Measurements from ENCODE around the gene DBNL.

DBNL gene

DNA sequence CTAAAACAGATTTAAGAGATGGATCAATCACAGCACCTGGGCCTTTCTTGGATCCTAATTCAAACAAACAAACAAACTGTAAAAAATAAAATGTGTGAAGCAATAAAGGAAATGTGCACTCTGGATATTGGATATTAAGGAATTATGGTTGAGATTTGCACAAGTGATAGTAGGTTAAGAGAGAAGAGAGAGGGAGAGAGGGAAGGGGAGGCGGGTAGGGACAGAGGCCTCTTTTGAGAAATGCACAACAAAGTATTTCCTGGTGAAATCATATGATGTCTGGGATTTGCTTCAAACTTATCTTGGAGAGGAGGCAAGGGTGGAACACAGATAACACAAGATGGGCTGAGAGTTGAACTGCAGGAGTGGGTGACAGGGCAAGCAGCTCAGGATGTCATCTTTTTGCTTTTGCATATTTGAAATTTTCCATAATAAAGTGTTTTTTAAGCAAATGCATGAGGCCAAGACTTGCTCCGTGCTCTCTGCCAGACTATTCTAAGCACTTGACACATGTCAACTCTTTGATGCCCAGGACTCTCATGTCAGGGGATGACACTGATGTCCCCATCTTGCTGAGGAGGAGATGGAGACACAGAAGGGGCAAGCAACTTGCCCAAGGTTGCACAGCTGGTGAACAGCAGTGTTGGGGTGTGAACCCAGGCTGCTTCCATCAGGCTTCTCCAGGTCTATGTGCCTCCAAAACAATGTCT, 50.5 kb downstream of the DBNL start:
- TF ChIP-seq RAD21 (IDR thresholded peaks at IDR 0.05; ENCODE audit: low read depth) (no peak), TEAD4 (IDR thresholded peaks at IDR 0.05) (no peak), TCF12 (IDR thresholded peaks at IDR 0.05; ENCODE audit: low read depth) (no peak), EP300 (IDR thresholded peaks at IDR 0.05; ENCODE audit: borderline replicate concordance) (no peak), ZBTB7A (IDR thresholded peaks at IDR 0.05; ENCODE audit: low read depth) (no peak)
- TF ChIP-seq, protein P1, sequence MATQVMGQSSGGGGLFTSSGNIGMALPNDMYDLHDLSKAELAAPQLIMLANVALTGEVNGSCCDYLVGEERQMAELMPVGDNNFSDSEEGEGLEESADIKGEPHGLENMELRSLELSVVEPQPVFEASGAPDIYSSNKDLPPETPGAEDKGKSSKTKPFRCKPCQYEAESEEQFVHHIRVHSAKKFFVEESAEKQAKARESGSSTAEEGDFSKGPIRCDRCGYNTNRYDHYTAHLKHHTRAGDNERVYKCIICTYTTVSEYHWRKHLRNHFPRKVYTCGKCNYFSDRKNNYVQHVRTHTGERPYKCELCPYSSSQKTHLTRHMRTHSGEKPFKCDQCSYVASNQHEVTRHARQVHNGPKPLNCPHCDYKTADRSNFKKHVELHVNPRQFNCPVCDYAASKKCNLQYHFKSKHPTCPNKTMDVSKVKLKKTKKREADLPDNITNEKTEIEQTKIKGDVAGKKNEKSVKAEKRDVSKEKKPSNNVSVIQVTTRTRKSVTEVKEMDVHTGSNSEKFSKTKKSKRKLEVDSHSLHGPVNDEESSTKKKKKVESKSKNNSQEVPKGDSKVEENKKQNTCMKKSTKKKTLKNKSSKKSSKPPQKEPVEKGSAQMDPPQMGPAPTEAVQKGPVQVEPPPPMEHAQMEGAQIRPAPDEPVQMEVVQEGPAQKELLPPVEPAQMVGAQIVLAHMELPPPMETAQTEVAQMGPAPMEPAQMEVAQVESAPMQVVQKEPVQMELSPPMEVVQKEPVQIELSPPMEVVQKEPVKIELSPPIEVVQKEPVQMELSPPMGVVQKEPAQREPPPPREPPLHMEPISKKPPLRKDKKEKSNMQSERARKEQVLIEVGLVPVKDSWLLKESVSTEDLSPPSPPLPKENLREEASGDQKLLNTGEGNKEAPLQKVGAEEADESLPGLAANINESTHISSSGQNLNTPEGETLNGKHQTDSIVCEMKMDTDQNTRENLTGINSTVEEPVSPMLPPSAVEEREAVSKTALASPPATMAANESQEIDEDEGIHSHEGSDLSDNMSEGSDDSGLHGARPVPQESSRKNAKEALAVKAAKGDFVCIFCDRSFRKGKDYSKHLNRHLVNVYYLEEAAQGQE (IDR thresholded peaks at IDR 0.05; ENCODE audit: low read depth): no peak
- TF ChIP-seq, protein P2, sequence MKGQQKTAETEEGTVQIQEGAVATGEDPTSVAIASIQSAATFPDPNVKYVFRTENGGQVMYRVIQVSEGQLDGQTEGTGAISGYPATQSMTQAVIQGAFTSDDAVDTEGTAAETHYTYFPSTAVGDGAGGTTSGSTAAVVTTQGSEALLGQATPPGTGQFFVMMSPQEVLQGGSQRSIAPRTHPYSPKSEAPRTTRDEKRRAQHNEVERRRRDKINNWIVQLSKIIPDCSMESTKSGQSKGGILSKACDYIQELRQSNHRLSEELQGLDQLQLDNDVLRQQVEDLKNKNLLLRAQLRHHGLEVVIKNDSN (IDR thresholded peaks at IDR 0.05): no peak

DNA sequence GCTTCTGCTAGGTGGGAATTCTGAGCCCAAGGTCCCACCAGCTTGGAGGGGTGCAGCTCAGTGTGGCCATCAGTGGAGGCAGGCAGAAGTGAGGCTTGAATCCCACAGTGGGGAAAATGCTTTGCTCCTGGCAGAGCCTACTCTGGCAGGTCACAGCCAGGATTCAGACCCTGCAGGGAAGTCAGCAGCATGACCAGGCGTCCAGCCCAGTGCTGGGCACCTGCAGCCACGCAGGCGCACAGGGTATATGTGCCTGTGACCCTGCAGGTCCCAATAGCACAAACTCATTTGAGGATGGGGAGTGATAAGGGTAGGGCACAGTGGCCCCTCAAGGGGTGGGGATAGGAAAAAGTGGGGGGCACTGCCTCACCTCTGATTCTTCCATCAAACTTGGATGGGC, 51.3 kb downstream of the DBNL start:
- TF ChIP-seq EGR1 (IDR thresholded peaks at IDR 0.05) (no peak), CEBPB (IDR thresholded peaks at IDR 0.05) (no peak), CREB1 (IDR thresholded peaks at IDR 0.05; ENCODE audit: low read depth) (no peak), NFIC (IDR thresholded peaks at IDR 0.05) (no peak), YY1 (IDR thresholded peaks at IDR 0.05; ENCODE audit: low read depth) (no peak), RAD21 (IDR thresholded peaks at IDR 0.05; ENCODE audit: low read depth) (no peak), EP300 (IDR thresholded peaks at IDR 0.05; ENCODE audit: borderline replicate concordance) (no peak)
- TF ChIP-seq, protein P1 (IDR thresholded peaks at IDR 0.05; ENCODE audit: low read depth): no peak
- TF ChIP-seq, protein P2 (IDR thresholded peaks at IDR 0.05): no peak

DNA sequence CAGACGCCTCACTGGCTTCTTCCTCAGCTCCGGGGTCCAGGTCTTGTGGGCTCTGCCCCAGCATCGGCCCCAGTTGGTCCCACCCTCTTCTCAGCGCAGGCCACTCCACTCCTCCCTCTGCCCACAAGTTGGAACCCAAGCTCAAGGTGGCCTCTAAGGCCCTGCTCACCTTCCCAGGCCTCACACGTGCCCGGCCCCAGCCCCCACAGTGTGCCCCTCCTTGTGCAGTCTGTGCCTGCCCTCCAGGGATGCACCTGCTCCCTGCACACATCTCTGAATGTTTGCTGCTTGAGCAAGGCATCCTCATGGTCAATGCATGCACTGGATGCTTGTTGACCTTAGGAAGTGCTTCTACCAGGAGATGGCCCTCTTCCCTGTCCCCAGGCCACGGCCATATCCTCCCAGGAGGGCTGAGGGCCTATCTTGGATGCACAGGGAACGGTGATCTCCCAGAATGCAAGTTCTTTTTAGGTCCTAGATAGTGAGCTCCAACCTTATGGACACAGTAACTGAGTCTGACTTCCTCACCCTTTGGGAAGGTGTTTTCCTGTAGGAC, 51.9 kb downstream of the DBNL start:
- no peak for TF ChIP-seq CREB1 (IDR thresholded peaks at IDR 0.05; ENCODE audit: low read depth)
- no peak for TF ChIP-seq RAD21 (IDR thresholded peaks at IDR 0.05; ENCODE audit: low read depth)
- no peak for TF ChIP-seq CEBPB (IDR thresholded peaks at IDR 0.05)
- TF ChIP-seq, protein P2 (IDR thresholded peaks at IDR 0.05): no peak
- TF ChIP-seq TCF12 (IDR thresholded peaks at IDR 0.05; ENCODE audit: low read depth): no peak
- TF ChIP-seq TEAD4 (IDR thresholded peaks at IDR 0.05): no peak
- TF ChIP-seq EP300 (IDR thresholded peaks at IDR 0.05; ENCODE audit: borderline replicate concordance): no peak
- no peak for TF ChIP-seq TAF1 (IDR thresholded peaks at IDR 0.05; ENCODE audit: low read depth)
- TF ChIP-seq YY1 (IDR thresholded peaks at IDR 0.05; ENCODE audit: low read depth): no peak
- no peak for TF ChIP-seq ZBTB7A (IDR thresholded peaks at IDR 0.05; ENCODE audit: low read depth)
- TF ChIP-seq NFIC (IDR thresholded peaks at IDR 0.05): no peak
- no peak for TF ChIP-seq FOXM1 (IDR thresholded peaks at IDR 0.05; ENCODE audit: borderline replicate concordance, low read depth)
- TF ChIP-seq, protein P3, sequence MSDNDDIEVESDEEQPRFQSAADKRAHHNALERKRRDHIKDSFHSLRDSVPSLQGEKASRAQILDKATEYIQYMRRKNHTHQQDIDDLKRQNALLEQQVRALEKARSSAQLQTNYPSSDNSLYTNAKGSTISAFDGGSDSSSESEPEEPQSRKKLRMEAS (IDR thresholded peaks at IDR 0.05): no peak
- TF ChIP-seq, protein P1 (IDR thresholded peaks at IDR 0.05; ENCODE audit: low read depth): no peak
- TF ChIP-seq EGR1 (IDR thresholded peaks at IDR 0.05): no peak

Measured in Ishikawa (cell line).